PC-3 (cell line): ENCODE results near the gene MLXIPL. TPM values are rescaled to one million over a fixed set of nuclear protein-coding genes. Genes with fewer than 3 reads are reported as not detected.

ENCODE experiments used
- ATAC-seq: fragments of 200-7000 bp; cut with Tn5 transposase; 2 replicates; pipeline ENCODE4 v1.9.1; 2020; ENCODE audit warnings: mild to moderate bottlenecking, moderate library complexity
- BruUV-seq: library from RNA; stranded (reverse); fragments of 400-500 nt; replicated peaks from 2 replicates; lab custom pipeline; 2021; lab: Mats Ljungman, UMichigan
- CTCF ChIA-PET: fragments of 300-600 bp; sonication (Branson Sonifier 250); formaldehyde crosslinking; loops from one replicate; lab custom pipeline; 2022; ENCODE audit warnings: antibody characterized with exemption; lab: Charles Lee
- POLR2A ChIA-PET: fragments of 300-600 bp; sonication (Branson Sonifier 250); formaldehyde crosslinking; loops from one replicate; lab custom pipeline; 2022; ENCODE audit warnings: antibody characterized with exemption; ENCODE audit not compliant: unreplicated experiment; lab: Charles Lee
- DNase-seq: peaks from one replicate; pipeline ENCODE4 v3.0.0-alpha.2; 2015
- H2AFZ ChIP-seq: fragments of 300-600 bp; sonication (generic); 2 replicates; pipeline ENCODE4 v1.6.0; 2016; ENCODE audit warnings: antibody characterized with exemption, low read length
- H3F3A ChIP-seq: fragments of 300-600 bp; sonication (generic); one replicate; pipeline ENCODE4 v1.6.0; 2017; ENCODE audit warnings: antibody characterized with exemption, low read length, control low read depth, mild to moderate bottlenecking; ENCODE audit not compliant: unreplicated experiment
- H3K27ac ChIP-seq: fragments of 300-600 bp; sonication (generic); 2 replicates; pipeline ENCODE4 v1.5.1; 2016; ENCODE audit warnings: mild to moderate bottlenecking, low read length
- H3K27me3 ChIP-seq: fragments of 300-600 bp; sonication (generic); 2 replicates; pipeline ENCODE4 v1.6.1; 2016; ENCODE audit warnings: low read length, mixed read lengths
- H3K36me3 ChIP-seq: fragments of 300-600 bp; sonication (generic); 2 replicates; pipeline ENCODE4 v1.6.1; 2016; ENCODE audit warnings: low read depth, mixed run types, low read length, mixed read lengths
- H3K4me1 ChIP-seq: fragments of 300-600 bp; sonication (generic); 2 replicates; pipeline ENCODE4 v1.5.1; 2016; ENCODE audit warnings: low read length; ENCODE audit not compliant: insufficient read depth
- H3K4me2 ChIP-seq: fragments of 300-600 bp; sonication (generic); 2 replicates; pipeline ENCODE4 v1.6.0; 2016; ENCODE audit warnings: low read length
- H3K4me3 ChIP-seq: fragments of 300-600 bp; sonication (generic); 2 replicates; pipeline ENCODE4 v1.5.1; 2016; ENCODE audit warnings: mild to moderate bottlenecking, low read length, mixed read lengths
- H3K79me2 ChIP-seq: fragments of 300-600 bp; sonication (generic); 2 replicates; pipeline ENCODE4 v1.6.1; 2017; ENCODE audit warnings: low read length, mixed read lengths
- H3K9ac ChIP-seq: fragments of 300-600 bp; sonication (generic); 2 replicates; pipeline ENCODE4 v1.6.0; 2016; ENCODE audit warnings: mild to moderate bottlenecking, low read length
- H3K9me2 ChIP-seq: fragments of 300-600 bp; sonication (generic); replicated peaks from 2 replicates; pipeline ENCODE4 v1.6.1; 2016; ENCODE audit warnings: mixed run types, low read length, mixed read lengths
- H3K9me3 ChIP-seq: fragments of 300-600 bp; sonication (generic); 2 replicates; pipeline ENCODE4 v1.6.1; 2016; ENCODE audit warnings: low read length, mixed read lengths
- H4K20me1 ChIP-seq: fragments of 300-600 bp; sonication (generic); 2 replicates; pipeline ENCODE4 v1.6.1; 2016; ENCODE audit warnings: low read length, mixed read lengths
- EZH2 ChIP-seq: fragments of 300-600 bp; sonication (generic); IDR thresholded peaks from one replicate; pipeline ENCODE4 v1.6.1; 2017; ENCODE audit warnings: antibody characterized with exemption, mild to moderate bottlenecking, low read length; ENCODE audit not compliant: unreplicated experiment
- EZH2phosphoT487 ChIP-seq: fragments of 300-600 bp; sonication (generic); IDR thresholded peaks from 2 replicates; pipeline ENCODE4 v1.6.1; 2018; ENCODE audit warnings: mild to moderate bottlenecking, antibody characterized with exemption, low read length, borderline replicate concordance
- intact Hi-C: fragments of 100-400 bp; cut with micrococcal nuclease; formaldehyde crosslinking; loops from 2 replicates; pipeline ENCODE4 v1.9.0; 2023
- total RNA-seq: library from RNA; depleted of rRNA; stranded (reverse); fragments of >200 nt; gene quantifications from 2 replicates; pipeline ENCODE4 v1.2.3, GENCODE V29; 2014
- TF ChIP-seq, protein P1 (sequence below): fragments of 300-600 bp; sonication (generic); conservative IDR thresholded peaks from 2 replicates; pipeline ENCODE4 v1.5.1; 2017; ENCODE audit warnings: antibody characterized with exemption, low read depth, mild to moderate bottlenecking, low read length

The MLXIPL gene
- total RNA-seq, 1 experiment from 2014 or later: 4.7 TPM

DNA sequence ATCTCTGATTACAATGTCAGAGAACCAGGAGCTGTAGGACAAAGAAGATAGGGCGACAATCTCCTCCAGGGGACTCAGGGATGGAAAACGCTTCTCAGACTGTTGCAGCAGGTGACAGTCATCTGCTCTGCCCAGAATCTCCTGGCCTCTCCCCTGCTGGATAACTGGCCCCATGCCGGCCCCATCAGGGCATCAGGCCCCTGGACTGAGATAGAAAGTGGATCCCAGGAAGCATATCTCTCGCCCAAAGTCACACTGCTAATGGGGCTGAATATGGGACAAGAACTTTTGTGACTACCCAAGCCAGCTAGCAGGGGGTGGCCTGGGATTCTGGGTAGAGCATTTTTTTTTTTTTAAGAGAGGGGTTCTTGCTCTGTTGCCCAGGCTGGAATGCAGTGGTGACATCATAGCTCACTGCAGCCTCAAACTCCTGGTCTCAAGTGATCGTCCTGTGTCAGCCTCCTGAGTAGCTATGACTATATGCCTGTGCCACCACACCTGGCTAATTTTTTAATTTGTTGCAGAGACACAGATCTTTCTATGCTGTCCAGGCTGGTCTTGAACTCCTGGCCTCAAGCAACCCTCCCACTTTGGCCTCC lies 20.5 kb upstream of the MLXIPL start:
- no peaks in the 10 kb centered on the region for H3K9me2 ChIP-seq
- DNase-seq: no peak
- H3K27ac ChIP-seq: no peak overlapping the region
- no peak overlapping the region for H3K4me2 ChIP-seq
- H3F3A ChIP-seq: no peaks in the 10 kb centered on the region
- POLR2A ChIA-PET: interaction anchor here (0.6 kb wide), 2 partner anchors 13 to 46 kb away, joined by 3 to 5 read pairs; no protein-coding TSS in a partner anchor
- H3K36me3 ChIP-seq: no peaks in the 10 kb centered on the region
- no peaks in the 10 kb centered on the region for H3K9me3 ChIP-seq
- intact Hi-C loops: no loop called here
- no peak overlapping the region for H3K9ac ChIP-seq
- CTCF ChIA-PET: no interaction called here
- peaks cover 11% of the 10 kb centered on the region for H3K27me3 ChIP-seq
- no peaks in the 10 kb centered on the region for H4K20me1 ChIP-seq
- no TSS peak for BruUV-seq
- no peaks in the 10 kb centered on the region for H3K79me2 ChIP-seq
- ATAC-seq: no peak
- TF ChIP-seq, protein P1, sequence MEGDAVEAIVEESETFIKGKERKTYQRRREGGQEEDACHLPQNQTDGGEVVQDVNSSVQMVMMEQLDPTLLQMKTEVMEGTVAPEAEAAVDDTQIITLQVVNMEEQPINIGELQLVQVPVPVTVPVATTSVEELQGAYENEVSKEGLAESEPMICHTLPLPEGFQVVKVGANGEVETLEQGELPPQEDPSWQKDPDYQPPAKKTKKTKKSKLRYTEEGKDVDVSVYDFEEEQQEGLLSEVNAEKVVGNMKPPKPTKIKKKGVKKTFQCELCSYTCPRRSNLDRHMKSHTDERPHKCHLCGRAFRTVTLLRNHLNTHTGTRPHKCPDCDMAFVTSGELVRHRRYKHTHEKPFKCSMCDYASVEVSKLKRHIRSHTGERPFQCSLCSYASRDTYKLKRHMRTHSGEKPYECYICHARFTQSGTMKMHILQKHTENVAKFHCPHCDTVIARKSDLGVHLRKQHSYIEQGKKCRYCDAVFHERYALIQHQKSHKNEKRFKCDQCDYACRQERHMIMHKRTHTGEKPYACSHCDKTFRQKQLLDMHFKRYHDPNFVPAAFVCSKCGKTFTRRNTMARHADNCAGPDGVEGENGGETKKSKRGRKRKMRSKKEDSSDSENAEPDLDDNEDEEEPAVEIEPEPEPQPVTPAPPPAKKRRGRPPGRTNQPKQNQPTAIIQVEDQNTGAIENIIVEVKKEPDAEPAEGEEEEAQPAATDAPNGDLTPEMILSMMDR: no peak
- TF ChIP-seq EZH2 (no peak), EZH2phosphoT487 (no peak)
- no peak overlapping the region for H2AFZ ChIP-seq
- H3K4me3 ChIP-seq: no peak overlapping the region
- H3K4me1 ChIP-seq: no peaks in the 10 kb centered on the region

DNA sequence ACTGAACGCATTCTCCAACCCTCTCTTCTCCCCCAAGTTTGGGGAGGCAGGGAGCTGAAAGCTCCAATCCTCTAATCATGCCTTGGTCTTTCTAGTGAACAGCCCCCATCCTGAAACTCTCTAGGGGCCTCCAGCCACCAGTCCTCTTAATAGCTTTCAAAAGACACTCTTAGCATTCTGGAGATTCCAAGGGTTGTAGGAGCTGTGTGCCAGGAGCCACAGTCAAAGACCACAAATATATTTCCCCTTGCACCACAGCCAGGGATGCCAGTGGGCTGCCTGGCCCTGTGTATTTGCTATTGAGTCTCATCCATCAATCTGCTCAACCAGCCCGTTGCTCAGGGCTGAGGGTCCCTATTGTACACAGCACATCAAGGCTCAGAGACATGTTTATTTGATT lies 18.5 kb upstream of the MLXIPL start:
- Histone ChIP-seq H3F3A (no peaks in the 10 kb centered on the region), H3K36me3 (no peaks in the 10 kb centered on the region), H3K27me3 (peaks cover under 1% of the 10 kb centered on the region; the same call in 1 of the 2 replicates), H4K20me1 (no peaks in the 10 kb centered on the region), H2AFZ (no peak overlapping the region), H3K4me3 (no peak overlapping the region), H3K9me2 (no peaks in the 10 kb centered on the region), H3K4me1 (no peaks in the 10 kb centered on the region), H3K79me2 (no peaks in the 10 kb centered on the region), H3K27ac (no peak overlapping the region), H3K9me3 (no peaks in the 10 kb centered on the region), H3K4me2 (no peak overlapping the region), H3K9ac (no peak overlapping the region)
- no peak for DNase-seq
- POLR2A ChIA-PET: no interaction called here
- intact Hi-C loops: no loop called here
- CTCF ChIA-PET: no interaction called here
- TF ChIP-seq, protein P1: no peak
- no peak for TF ChIP-seq EZH2
- no peak for TF ChIP-seq EZH2phosphoT487
- ATAC-seq: no peak
- BruUV-seq: no TSS peak

DNA sequence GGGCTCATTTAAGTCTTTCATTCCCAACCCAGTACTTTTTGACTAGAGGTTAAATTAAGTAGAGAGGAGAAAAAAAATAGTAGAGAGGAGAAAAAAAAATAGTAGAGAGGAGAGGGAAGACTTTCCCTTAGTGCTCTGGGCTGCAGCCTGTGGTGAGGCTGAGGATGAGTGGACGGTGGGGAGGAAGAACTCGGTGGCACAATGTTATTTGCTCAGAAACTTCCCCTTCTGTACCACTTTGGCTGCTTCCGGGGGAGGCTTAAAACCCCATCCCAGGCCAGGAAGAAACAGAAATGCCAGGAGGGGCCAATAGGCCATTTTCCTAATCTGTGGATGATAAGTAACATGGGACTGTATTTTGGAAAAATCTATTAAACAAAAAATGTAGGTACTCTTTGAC lies 14.6 kb upstream of the MLXIPL start:
- Histone ChIP-seq H3K36me3 (no peaks in the 10 kb centered on the region), H3K27me3 (no peaks in the 10 kb centered on the region), H3K9me2 (no peaks in the 10 kb centered on the region), H4K20me1 (no peaks in the 10 kb centered on the region), H3K79me2 (no peaks in the 10 kb centered on the region), H3K4me2 (no peak overlapping the region), H3K4me1 (peaks cover 4% of the 10 kb centered on the region; the same call in 1 of the 2 replicates), H3K9ac (no peak overlapping the region), H3K9me3 (no peaks in the 10 kb centered on the region), H3K4me3 (no peak overlapping the region), H2AFZ (no peak overlapping the region), H3K27ac (no peak overlapping the region), H3F3A (no peaks in the 10 kb centered on the region)
- POLR2A ChIA-PET: no interaction called here
- intact Hi-C loops: no loop called here
- DNase-seq: no peak
- CTCF ChIA-PET: no interaction called here
- no peak for ATAC-seq
- TF ChIP-seq EZH2phosphoT487 (no peak), EZH2 (no peak)
- TF ChIP-seq, protein P1: no peak
- BruUV-seq: no TSS peak
